Measurements from ENCODE around the gene FAM53B.

The FAM53B gene

GRCh38 chr10:124569623-124570470, 174.3 kb downstream of the FAM53B start:
- DNase-seq, result no peak
